GM19240 (cell line): ENCODE measurements around the gene ALDH1A3.

ENCODE experiments used
- DNase-seq: peaks from one replicate; pipeline ENCODE4 v3.0.0; 2011; ENCODE audit warnings: low spot score; ENCODE audit not compliant: insufficient read length

The ALDH1A3 gene

DNA sequence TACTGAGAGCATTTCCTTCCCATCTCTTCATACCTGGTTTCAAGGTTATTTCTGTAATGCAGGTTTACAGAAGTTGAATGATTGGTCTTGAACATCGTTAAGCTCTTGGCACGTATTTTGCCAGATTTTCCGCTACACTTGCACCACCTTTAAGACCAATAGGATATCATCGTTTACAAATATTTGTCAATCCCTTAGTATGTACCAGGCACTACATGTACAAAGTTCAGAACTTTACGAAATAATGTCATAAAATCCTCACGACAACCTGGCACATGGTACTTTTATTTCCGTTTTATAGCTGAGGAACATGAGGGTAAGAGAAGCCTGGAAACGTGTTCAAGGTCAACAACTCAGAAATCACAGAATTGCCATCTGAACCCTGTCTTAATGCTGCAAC lies 45.8 kb downstream of the ALDH1A3 start:
- no peak for DNase-seq

DNA sequence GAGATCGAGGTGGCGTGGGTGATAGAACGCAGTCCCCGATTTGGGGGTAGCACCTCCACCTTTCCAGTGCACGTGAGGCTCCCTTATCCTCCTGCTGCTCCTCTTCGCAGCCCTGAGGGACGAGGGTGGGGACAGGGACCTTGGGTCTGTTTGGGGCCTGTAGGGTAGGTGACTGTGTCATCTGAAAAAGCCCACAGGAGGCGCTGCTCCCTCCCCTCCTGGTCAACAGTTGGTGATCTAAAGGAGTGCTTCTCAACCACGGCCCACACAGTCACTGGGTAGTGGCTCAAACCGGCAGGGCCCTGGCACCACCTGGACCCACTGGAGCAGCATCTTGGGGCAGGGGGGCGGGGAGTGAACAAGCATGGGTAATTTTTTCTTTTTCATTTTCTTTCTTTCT lies 46.6 kb downstream of the ALDH1A3 start:
- DNase-seq: no peak

DNA sequence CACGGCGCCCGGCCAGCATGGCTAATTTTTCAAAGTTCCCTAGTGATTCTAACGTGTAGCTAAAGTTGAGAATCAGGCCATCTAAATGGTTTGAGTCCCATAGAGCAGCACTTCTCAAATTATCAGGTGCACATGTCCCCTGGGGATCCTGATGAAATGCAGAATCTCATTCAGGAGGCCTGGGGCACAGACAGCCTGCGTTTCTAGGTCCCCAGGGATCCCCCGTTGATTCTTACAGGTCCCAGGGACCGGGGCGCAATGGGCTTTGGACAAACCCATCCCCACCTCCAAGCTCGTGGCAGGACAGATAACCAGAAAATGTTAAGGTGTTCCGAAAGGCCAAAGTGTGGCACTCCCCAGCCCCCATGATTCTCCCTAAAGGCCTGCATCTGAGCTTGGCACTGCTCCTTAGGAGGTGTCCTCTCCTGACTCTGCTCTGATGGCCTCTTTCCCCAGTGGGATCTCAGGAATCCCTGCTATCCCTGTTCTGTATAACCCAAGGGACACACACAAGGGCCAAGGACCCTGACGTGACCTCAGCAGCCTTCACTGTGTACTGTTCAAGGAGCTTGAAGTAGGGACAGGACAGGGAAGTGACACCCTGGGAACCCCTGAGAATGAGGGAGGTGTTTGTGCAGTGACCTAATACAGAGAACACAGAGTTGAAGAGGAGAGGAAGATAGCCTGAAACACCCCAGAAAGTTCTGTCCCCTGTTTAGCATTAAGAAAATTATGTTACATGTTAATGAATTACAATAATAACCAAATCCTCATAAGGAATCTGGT lies 47.5 kb downstream of the ALDH1A3 start:
- DNase-seq: no peak

DNA sequence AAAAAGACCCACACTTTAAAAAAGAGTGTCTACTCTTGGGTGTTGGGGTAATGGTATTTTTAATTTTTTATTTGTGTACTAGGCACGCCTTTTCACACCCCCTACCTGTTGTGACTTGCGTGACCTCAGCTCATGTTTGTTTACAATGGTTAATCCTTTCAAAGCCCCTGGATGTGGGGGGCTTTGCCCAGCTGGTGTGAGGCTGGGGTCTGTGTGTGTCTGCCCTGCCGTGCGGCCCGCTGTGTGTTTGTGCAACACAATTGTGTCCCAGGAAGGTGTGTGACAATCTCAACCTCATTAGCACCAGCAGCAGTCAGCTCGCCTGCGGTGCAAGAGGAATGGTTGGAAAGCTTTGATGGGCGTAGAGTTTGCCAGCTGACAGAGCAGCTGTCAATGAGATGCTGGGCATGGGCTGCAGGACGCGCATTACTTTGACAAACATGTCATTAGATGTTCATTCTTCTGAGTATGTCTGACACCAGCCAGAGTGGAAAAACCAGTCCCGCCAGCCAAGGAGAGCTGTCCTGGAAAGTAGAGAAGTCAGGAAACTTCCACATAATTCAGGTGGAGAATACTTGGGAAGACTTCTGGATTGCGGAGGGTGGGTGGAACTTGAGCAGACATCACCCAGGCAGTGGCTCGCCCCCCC lies 49.1 kb downstream of the ALDH1A3 start:
- no peak for DNase-seq

DNA sequence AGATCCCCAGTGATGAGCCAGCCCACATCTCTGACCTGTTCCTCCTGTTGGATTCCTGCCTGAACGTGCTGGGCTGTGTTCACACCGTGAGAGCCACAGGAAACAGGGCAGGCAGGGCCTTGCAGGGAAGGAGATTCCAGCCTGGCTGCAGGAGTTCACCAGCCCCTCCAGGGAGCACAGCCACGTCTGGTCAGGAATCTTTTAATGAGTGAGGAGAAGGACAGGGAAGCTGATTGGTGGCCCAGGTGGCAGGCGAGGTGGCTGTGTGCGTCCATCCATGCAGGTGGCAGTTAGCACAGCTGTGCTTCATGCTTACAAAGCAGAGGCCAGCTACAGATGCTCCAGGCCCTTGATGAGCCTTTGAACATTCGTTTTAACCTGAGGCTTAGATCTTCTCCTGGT lies 50.0 kb downstream of the ALDH1A3 start:
- DNase-seq: no peak

DNA sequence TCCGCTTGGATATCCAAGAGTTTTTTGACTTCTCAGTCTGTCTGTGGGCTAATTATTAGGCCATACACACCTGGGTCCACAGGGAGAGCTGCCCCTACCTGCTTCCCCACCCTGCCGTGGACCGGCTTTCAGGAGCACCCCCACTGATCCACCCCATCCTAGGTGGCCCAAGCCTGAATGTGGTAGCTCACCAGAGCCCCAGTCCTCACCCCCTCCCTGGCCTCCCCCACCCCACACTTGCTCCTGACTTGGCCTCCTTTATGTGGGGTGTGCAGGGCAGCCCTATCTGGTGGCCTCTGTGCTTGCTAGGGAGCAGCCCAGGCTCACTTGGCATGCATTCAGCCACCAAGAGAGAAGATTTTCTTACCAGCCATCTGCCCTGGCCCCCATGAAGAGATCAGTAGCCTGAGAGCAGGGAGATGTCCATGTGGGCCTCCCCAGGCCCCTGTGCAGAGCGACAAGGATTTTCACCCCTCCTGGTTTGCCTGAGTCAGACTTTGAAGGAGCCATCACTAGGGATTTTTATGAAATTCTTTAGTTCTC lies 50.7 kb downstream of the ALDH1A3 start:
- DNase-seq: no peak

DNA sequence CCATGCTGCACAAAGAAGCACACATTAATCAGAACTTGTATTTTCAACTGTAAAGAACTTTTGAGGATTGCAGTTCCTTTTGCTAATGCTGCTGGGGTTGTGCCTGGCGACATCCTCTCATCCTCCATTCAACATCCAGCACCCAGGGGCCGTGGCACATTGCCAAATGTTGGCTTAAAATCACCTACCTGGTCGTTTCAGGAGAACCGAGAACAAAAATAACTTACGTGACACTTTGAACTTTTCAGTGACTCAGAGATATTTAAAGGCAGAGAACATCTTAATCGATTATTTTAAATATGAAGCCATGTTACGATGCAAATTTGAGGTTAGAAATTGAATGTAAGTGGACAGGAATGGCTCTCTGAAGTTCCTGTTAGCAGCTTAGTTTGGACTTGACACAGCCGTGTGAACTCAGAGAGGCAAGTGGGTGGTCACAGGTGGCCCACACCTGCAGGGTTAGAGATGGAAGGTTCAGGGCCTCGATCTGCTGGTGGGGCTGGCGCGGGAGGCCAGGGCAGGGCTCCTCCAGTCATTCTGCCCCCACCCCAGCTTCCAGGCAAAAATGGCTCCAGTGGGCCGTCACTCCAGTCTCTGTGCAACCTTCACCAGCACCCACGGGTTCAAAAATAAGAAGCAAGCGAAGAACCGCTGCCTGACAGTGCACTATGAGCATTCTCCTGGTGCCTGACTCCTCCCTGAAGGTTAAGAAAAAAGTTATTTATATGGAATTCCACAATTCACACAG lies 51.7 kb downstream of the ALDH1A3 start:
- no peak for DNase-seq

DNA sequence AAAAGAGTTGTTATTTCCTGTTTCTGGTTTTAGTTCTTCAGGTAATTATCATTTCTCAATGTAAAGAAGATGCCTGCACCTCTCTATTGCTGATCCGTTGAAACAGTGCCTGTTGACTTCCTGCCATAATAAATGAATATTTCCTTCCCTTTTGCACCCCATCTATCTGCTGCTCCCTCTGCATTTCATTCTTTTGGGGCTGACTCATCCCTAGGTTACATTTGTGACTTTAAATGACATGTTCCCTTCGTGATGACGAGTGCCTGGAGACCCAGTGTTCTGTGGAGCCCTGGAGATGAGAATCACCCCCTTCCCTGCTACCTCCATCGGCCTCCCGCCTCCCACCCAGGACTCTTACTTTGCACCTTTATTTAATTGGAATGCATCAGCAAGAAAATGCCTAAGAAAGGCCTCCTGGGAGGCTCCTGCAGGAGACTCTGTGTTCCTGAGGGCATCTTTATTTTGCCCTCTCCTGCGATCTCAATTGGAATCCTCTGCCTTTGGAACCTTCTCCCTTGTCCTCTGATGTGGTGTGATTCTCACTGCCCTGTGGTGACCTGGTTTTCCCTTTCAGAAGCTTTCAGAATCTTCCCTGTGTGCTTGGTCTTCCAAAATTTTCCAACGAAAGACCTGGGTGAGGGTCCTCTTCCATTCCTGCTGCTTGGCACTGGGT lies 53.2 kb downstream of the ALDH1A3 start:
- DNase-seq: no peak

DNA sequence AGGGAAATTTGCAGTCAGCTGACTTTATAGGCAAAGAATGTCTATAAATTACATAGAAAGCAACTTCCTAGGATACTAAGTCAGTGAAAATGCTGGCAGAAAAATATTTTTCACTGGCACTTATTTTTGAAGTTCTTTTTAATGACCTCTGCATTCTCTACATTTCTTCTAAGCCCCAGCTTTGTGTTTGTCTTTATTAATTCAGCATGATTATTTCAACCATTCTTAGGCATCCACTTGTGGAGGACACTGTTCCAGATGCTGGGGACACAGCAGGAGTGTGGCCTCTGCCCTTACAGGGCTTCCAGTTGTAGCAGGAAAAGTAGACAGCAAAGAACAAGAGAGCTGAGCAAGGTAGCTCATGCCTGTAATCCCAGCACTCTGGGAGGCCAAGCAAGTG lies 54.5 kb downstream of the ALDH1A3 start:
- no peak for DNase-seq

DNA sequence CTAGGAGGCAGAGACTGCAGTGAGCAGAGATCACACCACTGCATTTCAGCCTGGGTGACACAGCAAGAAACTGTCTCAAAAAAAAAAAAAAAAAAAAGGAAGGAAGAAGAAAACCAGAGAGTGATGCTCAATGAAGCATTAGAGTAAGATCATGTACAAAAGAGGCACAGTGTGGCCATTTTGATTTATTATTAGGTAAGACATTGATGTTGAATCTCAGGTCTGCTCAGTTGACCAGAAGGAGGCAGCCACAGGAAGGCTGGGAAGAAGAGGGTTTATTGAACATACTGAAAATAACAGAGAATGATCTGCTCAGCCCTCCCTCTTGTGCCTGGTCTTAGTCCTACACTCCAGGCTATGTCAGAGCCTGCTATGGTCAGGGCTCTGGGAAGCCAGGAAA lies 55.1 kb downstream of the ALDH1A3 start:
- DNase-seq: no peak

DNA sequence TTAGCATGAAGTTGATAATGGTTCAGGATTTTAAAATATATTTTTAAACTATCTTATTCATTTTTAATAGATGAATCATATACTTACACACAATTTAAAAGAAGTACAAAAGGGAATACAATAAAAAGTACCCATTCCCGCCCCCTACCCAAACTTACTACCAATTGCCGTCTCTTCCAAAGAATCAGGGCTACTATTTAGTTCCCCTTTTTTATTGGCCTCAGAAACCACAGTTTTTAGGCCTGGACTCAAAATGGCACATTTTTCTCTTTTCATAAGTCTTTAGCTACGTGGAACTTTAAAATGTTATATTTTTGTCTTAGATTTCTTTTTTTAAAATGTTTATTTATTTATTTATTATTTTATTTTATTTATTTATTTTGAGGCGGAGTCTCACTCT lies 57.5 kb downstream of the ALDH1A3 start:
- DNase-seq: no peak

DNA sequence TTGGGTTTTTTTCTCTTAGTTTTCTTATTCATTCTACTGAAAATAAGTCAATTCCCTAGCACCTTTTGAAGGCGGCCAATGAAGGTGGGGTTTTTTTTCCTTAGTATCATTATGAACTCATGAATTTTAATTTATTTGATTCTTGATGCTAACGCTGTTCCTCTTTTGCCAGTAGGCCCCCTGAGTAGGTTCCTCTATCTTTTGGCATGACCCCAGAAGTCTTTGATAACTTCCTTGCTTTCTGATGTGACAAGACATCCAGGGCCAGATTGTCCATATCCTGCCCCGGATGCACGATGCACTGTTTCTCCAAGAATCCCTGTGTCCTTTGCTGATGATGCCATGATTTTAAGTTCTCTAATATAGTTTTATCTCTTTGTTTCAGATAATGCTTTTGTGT lies 60.2 kb downstream of the ALDH1A3 start:
- no peak for DNase-seq

DNA sequence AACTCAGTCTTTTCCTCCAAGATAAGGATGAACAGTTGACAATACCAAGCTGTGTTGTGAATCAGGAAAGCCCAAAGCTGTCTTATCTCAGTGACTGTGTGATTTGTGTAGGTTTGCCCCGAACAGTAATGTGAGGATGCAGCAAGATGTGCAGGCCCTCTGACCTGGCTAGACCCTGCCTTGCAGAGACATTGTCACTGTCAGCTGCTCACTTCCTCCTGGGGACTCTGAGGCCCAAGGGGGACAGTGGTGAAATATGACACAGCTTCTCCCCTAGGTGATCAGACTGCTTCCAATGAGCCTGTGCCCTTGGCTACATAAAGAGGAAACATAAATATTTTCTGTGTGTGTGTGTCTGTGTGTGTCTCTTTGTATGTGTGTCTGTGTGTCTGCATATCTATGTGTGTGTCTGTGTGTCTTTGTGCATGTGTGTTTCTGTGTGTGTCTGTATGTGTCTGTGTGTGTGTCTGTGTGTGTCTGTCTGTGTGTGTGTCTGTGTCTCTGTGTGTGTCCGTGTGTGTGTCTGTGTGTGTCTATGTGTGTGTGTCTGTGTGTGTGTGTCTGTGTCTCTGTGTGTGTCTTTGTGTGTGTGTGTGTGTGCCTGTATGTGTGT lies 61.2 kb downstream of the ALDH1A3 start:
- no peak for DNase-seq

DNA sequence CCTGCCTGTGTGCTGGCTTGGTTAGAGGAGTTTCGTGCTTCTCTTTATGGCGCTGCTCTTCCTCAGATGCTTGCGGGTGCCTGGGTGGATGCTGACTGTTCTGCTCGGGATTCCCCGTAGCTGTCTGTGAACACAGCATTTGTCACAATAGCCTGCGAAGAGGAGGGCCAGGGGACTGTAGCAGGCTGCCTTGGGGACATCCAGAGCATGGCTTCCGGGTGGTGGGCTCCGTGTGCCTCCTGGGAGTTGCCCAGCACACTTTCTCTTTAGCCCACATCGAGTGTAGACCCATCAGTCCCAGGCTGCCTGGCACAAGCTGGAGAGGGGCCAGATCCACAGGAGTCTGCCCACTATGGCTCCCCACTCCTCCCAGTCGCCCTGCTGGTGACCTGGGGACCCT lies 61.9 kb downstream of the ALDH1A3 start:
- DNase-seq: no peak

DNA sequence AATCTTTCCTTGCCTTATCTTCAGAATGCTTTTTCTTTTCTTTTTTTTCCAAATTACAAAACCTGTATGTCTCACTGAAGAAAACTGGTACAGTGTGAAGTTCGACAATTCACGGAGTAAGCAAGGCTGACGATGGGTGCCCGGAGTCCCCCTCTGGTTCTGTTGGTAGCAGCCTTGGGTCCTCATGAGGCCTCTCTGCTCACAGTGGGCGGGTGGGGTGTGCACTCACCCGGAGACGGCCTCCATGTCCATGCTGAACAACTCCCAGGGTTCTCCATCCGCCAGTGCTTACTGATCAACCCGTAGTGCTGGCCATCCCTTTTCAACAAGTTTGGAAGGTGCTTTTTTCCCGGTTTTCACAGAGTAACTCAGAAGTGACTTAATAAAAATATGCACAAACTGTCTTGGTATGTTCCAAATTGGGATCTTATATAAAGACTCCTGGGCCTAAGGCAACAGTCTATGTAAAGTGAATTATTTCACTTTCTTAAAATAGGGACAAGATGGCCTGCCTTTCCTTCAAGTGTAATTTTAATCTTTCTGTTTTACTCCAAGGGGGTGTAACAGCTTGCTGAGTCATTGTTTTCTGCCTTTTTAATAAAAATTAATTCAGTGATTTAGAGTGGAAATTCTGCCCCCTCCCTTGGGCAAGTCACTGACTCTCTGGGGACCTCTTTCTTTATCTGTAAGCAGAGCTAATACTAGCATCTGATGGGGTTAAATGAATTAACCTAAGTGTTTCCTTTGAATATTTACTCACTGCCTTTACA lies 63.2 kb downstream of the ALDH1A3 start:
- no peak for DNase-seq

DNA sequence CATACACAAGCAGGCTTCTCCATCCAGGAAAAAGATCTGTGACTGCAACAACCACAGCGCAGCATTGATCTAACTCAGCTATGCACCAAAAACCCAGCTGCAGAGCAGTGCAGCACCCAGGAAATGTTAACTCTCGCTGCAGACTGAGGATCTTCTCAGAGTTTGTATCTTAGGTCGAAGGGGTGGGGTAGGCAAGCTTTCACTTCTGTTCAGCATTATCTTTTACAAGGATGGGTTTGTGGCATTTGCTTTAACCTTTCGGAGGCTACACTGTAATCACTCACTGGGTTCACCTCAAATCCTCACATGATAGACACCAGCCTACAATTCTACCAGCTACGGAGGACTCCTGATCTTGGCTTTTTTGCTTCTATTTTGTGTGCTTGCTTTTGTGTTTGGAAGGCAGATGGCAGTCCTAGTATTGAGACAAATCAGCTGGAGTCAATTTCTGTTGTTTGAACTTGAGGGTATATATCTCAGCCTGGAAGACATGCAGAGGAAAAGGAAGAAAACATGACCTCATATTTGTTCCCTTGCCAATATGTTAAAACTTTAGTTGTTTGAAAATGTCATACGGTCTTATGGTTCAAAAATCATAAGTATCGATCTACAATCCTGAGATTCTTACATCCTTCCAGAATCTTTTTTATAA lies 64.7 kb downstream of the ALDH1A3 start:
- no peak for DNase-seq

DNA sequence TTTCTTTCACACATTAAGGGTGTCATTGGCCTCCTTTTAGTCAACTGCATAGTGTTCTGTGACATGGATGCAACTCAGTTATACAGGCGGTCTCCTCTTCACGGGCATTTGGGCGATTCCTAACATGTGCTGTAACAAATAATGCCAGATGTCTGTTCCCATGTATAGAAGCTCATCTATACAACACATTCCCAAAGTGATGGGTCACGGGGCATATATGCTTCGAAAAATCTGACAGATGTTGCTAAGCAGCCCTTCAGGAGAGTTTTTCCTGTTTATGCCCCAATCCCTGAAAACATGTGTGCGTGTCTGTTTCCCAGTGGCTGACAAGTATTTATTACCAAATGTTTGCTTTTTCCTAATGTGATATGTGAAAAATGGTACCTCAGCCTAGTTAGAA lies 65.4 kb downstream of the ALDH1A3 start:
- no peak for DNase-seq

DNA sequence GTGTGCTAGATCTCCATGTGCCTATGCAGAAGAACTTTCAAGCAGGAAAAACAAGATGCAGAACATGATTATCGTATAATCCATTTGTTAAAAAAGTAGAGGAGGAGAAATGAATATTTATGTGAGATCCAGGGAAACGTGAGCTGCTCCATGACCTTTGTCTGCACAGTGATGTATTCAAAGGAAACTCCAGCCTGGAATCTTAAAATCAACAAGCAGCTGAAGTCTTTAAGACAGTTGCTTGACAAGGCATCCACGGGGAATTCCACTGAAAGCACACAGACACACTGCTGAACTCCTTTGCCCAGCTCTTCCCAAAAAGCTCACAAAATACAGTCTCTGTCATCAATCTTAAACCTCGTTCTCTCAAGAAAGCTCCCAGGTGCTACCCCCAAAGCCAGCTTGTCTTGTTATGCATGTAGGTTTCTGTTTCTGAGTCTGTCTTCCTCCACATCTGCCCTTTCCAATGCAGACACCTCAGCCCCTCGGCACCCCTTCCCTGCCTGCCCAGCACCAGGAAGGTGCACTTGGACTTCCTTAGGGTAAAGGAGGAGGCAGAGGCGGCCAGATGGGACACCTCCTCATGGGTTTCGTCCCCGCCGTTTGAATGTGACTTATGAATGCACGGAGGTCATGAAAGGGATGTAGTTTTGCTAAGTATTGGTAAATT lies 68.3 kb downstream of the ALDH1A3 start:
- no peak for DNase-seq

DNA sequence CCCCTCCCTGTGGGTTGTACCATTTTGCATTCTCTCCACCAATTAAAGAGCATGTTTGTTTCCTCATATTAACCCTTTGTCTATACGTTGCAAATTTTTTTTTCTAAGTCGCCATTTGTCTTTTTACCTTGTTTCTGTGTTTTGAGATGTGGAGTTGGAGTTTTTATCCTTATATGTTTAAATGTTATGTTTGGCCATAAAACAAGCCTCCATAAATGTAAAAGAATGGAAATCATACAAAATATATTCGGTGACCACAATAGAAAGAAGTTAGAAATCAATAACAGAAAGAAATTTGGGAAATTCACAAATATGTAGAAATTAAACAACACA lies 68.8 kb downstream of the ALDH1A3 start:
- DNase-seq: no peak

DNA sequence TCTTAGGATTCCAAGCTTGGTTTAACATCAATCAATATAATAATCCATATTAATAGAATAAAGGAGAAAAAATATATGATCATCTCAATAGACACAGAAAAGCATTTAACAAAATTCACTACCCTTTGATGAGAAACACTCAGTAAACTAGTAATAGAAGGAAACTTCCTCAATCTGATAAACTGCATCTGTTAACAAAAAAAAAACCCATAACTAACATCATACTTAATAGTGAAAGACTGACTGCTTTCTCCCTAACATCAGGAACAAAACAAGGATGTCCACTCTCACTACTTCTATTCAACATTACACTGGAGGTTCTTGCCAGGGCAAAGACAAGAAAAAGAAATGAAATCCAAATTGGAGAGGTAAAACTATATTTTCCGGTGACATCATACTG lies 70.1 kb downstream of the ALDH1A3 start:
- no peak for DNase-seq
